Loucy (cell line): Measurements from ENCODE around the gene SMG6.

ENCODE experiments used
- H2AFZ ChIP-seq: fragments of 200-600 bp; sonication (generic); 2 replicates; pipeline ENCODE4 v1.6.0; 2016; ENCODE audit warnings: antibody characterized with exemption, mild to moderate bottlenecking, low read length, moderate library complexity
- H3F3A ChIP-seq: fragments of 200-600 bp; 2 replicates; pipeline ENCODE4 v1.6.0; 2016; ENCODE audit warnings: antibody characterized with exemption, low read depth, mild to moderate bottlenecking
- H3K27me3 ChIP-seq: fragments of 200-600 bp; sonication (generic); 2 replicates; pipeline ENCODE4 v1.6.1; 2014; ENCODE audit warnings: low read length, mild to moderate bottlenecking; ENCODE audit not compliant: insufficient read depth, poor library complexity, severe bottlenecking
- H3K36me3 ChIP-seq: fragments of 200-600 bp; sonication (generic); 2 replicates; pipeline ENCODE4 v1.6.1; 2016; ENCODE audit warnings: low read length; ENCODE audit not compliant: insufficient read depth
- H3K4me1 ChIP-seq: fragments of 200-600 bp; sonication (generic); 2 replicates; pipeline ENCODE4 v1.5.1; 2014; ENCODE audit warnings: low read length, mild to moderate bottlenecking; ENCODE audit not compliant: insufficient read depth, poor library complexity, severe bottlenecking
- H3K4me2 ChIP-seq: fragments of 200-600 bp; sonication (generic); 2 replicates; pipeline ENCODE4 v1.6.0; 2014; ENCODE audit warnings: antibody characterized with exemption, low read length, low read depth, mild to moderate bottlenecking; ENCODE audit not compliant: poor library complexity, severe bottlenecking
- H3K4me3 ChIP-seq: fragments of 200-600 bp; sonication (generic); 2 replicates; pipeline ENCODE4 v1.5.1; 2014; ENCODE audit warnings: low read length, mild to moderate bottlenecking, mixed read lengths; ENCODE audit not compliant: poor library complexity, severe bottlenecking
- H3K79me2 ChIP-seq: fragments of 200-600 bp; sonication (generic); 2 replicates; pipeline ENCODE4 v1.6.1; 2014; ENCODE audit warnings: low read length; ENCODE audit not compliant: insufficient read depth
- H3K9ac ChIP-seq: fragments of 200-600 bp; sonication (generic); 2 replicates; pipeline ENCODE4 v1.6.0; 2014; ENCODE audit warnings: mild to moderate bottlenecking, low read depth, low read length, moderate library complexity; ENCODE audit not compliant: poor library complexity, severe bottlenecking
- H3K9me2 ChIP-seq: fragments of 200-600 bp; sonication (generic); replicated peaks from 2 replicates; pipeline ENCODE4 v1.6.1; 2016; ENCODE audit warnings: low read depth, low read length, mixed read lengths
- H3K9me3 ChIP-seq: fragments of 200-600 bp; sonication (generic); 2 replicates; pipeline ENCODE4 v1.6.1; 2014; ENCODE audit warnings: mild to moderate bottlenecking, antibody characterized with exemption, low read length, low read depth; ENCODE audit not compliant: insufficient read depth
- H4K20me1 ChIP-seq: fragments of 200-600 bp; sonication (generic); 2 replicates; pipeline ENCODE4 v1.6.0; 2014; ENCODE audit warnings: antibody characterized with exemption, low read length, mild to moderate bottlenecking; ENCODE audit not compliant: insufficient read depth, poor library complexity, severe bottlenecking
- EZH2phosphoT487 ChIP-seq: fragments of 200-600 bp; IDR thresholded peaks from 2 replicates; pipeline ENCODE4 v1.6.1; 2018; ENCODE audit warnings: antibody characterized with exemption, mild to moderate bottlenecking, moderate library complexity, borderline replicate concordance
- TF ChIP-seq, protein P1 (sequence below): fragments of 200-600 bp; sonication (generic); conservative IDR thresholded peaks from 2 replicates; pipeline ENCODE4 v1.5.1; 2014; ENCODE audit warnings: mild to moderate bottlenecking, antibody characterized with exemption, low read length

Gene SMG6

DNA sequence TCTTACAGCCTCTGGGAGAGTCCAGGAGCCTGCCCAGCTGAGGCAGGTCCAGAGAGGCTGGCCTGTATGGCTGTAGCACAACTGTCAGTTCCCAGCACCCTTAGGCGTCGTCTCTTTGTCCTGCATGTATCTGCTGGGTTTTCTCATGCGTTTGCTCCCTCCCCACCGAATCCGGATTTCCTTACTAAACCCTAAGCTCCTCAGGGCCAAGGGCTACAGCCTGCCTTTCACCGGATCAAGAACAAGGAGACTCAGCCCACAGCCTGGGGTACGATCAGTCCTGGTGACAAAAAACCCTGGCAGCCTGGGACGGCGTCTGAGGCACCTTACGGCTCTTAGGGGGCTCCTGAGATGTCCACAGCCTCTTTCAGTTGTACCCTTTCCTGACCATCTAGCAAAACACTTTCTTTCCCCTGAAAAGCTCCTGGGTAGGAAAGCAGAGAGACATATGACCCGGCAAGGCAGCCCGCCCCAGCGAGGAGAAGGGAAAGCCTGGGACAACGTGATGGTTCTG is 236.5 kb downstream of the SMG6 start:
- no peaks in the 10 kb centered on the region for H3K4me1 ChIP-seq
- H3K4me2 ChIP-seq: no peak overlapping the region
- H3K9me2 ChIP-seq: no peaks in the 10 kb centered on the region
- no peaks in the 10 kb centered on the region for H3F3A ChIP-seq
- H3K36me3 ChIP-seq: peaks cover 92% of the 10 kb centered on the region; the same call in 1 of the 2 replicates
- H4K20me1 ChIP-seq: no peaks in the 10 kb centered on the region
- H3K9ac ChIP-seq: no peak overlapping the region
- H2AFZ ChIP-seq: no peak overlapping the region
- no peaks in the 10 kb centered on the region for H3K79me2 ChIP-seq
- no peaks in the 10 kb centered on the region for H3K9me3 ChIP-seq
- TF ChIP-seq, protein P1, sequence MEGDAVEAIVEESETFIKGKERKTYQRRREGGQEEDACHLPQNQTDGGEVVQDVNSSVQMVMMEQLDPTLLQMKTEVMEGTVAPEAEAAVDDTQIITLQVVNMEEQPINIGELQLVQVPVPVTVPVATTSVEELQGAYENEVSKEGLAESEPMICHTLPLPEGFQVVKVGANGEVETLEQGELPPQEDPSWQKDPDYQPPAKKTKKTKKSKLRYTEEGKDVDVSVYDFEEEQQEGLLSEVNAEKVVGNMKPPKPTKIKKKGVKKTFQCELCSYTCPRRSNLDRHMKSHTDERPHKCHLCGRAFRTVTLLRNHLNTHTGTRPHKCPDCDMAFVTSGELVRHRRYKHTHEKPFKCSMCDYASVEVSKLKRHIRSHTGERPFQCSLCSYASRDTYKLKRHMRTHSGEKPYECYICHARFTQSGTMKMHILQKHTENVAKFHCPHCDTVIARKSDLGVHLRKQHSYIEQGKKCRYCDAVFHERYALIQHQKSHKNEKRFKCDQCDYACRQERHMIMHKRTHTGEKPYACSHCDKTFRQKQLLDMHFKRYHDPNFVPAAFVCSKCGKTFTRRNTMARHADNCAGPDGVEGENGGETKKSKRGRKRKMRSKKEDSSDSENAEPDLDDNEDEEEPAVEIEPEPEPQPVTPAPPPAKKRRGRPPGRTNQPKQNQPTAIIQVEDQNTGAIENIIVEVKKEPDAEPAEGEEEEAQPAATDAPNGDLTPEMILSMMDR: no peak
- TF ChIP-seq EZH2phosphoT487: no peak
- no peaks in the 10 kb centered on the region for H3K27me3 ChIP-seq
- H3K4me3 ChIP-seq: no peak overlapping the region

DNA sequence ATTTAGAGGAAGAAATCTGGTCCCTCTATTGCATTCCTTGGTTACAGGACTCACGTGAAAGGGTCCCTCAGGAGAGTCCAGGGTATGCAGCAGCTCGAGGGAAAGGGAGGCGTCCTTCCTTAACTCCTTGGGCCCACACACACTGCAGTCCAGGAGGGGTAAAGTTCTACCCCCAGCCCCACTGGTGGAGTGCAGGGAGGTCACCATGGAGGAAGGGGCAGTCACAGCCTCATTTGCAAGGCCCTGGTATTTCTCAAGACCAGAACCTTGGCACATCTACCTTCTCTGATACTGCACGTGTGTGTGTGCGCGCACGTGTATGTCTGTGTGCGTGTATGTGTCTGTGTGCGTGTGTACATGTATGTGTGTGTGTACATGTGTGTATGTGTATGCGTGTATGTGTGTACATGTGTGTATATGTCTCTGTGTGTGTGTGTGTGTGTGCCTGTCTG is 237.6 kb downstream of the SMG6 start:
- Histone ChIP-seq H3K4me2 (no peak overlapping the region), H3K9me3 (no peaks in the 10 kb centered on the region), H3K4me1 (no peaks in the 10 kb centered on the region), H3K79me2 (no peaks in the 10 kb centered on the region), H3K9ac (no peak overlapping the region), H2AFZ (no peak overlapping the region), H3F3A (no peaks in the 10 kb centered on the region), H3K4me3 (no peak overlapping the region), H3K9me2 (no peaks in the 10 kb centered on the region), H3K27me3 (no peaks in the 10 kb centered on the region), H3K36me3 (peaks cover 92% of the 10 kb centered on the region; the same call in 1 of the 2 replicates), H4K20me1 (no peaks in the 10 kb centered on the region)
- no peak for TF ChIP-seq EZH2phosphoT487
- TF ChIP-seq, protein P1: no peak

DNA sequence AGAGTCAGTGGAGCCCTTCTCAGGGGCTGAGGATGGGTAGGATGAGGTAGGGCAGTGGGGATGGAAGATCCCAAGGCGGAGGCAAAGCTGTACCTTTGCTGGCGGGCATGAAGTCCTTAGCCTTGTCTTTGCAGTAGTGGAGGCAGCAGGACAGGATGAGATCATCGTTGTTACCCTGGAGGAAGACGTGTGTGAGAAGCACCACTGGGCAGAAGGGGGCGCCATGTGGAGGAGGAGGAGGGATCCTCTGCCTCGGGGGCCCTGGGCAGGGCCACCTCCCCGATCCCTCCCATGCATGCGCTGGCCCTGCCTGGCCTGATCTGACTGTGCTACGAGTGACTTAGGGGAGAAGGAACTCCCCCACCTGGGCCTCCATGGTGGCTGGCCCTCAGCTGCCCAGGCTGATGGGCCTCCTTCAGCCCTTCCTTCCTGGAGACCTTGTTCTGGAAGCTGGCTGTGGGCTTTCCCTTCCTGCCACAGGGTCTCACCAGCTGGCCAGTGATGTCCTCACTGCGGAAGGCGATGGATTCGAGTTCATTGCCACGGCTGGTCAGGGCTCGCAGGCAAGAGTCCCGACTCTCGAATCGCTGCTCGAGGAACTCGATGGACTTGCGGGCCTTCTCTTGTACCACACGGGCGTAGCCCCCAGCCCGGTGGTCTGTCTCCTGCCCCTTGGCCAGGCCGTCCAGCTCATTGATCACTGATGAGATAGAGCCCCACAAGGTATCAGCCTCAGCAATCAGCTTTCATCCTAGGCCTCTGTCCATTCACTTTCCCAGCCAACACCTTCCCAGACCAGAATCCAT is 238.4 kb downstream of the SMG6 start:
- H4K20me1 ChIP-seq: no peaks in the 10 kb centered on the region
- no peak overlapping the region for H3K4me3 ChIP-seq
- H3K36me3 ChIP-seq: peaks cover 92% of the 10 kb centered on the region; the same call in 1 of the 2 replicates
- no peak for TF ChIP-seq EZH2phosphoT487
- TF ChIP-seq, protein P1: peak; percentile 67
- no peaks in the 10 kb centered on the region for H3K79me2 ChIP-seq
- H2AFZ ChIP-seq: no peak overlapping the region
- no peaks in the 10 kb centered on the region for H3K4me1 ChIP-seq
- no peak overlapping the region for H3K9ac ChIP-seq
- no peaks in the 10 kb centered on the region for H3K9me2 ChIP-seq
- no peak overlapping the region for H3K4me2 ChIP-seq
- no peaks in the 10 kb centered on the region for H3K9me3 ChIP-seq
- H3K27me3 ChIP-seq: no peaks in the 10 kb centered on the region
- H3F3A ChIP-seq: no peaks in the 10 kb centered on the region
